Cerebellar cortex (tissue), 1 donor: ENCODE results near the gene GRK1.
A peak's percentile ranks its signal among the peaks of the same experiment; 100 is the strongest.
"Not testable (repeated sequence)": the region's sequence is repeated elsewhere in the genome, so short reads cannot be mapped to it uniquely, and the experiment has no call there.

Experiments
- DNase-seq: peaks from one replicate; pipeline ENCODE4 v3.0.0-alpha.2; 2015; ENCODE audit warnings: low spot score

GRK1 gene

GRCh38 chr13:113665597-113666328 lies 1.3 kb upstream of the GRK1 start:
- DNase-seq, result no peak

DNA sequence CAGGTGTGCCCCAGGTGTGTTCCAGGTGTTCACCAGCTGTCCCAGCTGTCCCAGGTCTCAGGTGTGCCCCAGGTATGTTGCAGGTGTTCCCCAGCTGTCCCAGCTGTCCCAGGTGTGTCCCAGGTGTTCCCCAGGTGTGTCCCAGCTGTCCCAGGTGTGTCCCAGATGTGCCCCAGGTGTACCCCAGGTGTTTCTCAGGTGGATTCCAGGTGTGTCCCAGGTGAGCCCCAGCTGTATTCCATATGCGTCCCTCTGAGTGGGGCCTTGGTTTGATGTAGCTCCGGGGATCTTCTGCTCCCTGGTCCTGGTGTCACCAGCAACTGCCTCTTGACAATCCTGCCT lies 719 bp upstream of the GRK1 start:
- DNase-seq, result no peak

- no peak for DNase-seq
Observed at GRCh38 chr13:113667771-113668490, 912 bp downstream of the GRK1 start.

- no peak for DNase-seq
Observed at GRCh38 chr13:113668491-113668971, 1.5 kb downstream of the GRK1 start.

GRCh38 chr13:113669231-113669754 lies 2.3 kb downstream of the GRK1 start:
- DNase-seq, result no peak

- DNase-seq, result no peak
Observed at GRCh38 chr13:113669755-113670341, 2.8 kb downstream of the GRK1 start.

GRCh38 chr13:113670541-113670940 lies 3.5 kb downstream of the GRK1 start:
- DNase-seq, result no peak

GRCh38 chr13:113671066-113672001 lies 4.3 kb downstream of the GRK1 start:
- no peak for DNase-seq

GRCh38 chr13:113672002-113672651 lies 5.1 kb downstream of the GRK1 start:
- DNase-seq, result no peak

DNA sequence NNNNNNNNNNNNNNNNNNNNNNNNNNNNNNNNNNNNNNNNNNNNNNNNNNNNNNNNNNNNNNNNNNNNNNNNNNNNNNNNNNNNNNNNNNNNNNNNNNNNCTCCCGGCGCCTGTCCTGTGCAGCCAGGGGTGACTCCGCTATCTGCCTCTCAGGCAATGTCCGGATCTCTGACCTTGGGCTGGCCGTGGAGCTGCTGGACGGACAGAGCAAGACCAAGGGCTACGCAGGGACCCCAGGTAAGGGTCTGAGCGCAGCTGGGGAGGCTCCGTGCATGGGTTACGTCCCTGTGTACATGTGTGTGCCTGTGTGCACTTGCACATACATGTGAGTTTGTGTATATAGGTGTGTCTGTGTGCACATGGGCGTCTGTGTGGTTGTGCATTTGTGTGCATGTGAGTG lies 55.9 kb downstream of the GRK1 start:
- no peak for DNase-seq

- no peak for DNase-seq
Observed at GRCh38 chr13:113723410-113724015, 56.5 kb downstream of the GRK1 start.

DNA sequence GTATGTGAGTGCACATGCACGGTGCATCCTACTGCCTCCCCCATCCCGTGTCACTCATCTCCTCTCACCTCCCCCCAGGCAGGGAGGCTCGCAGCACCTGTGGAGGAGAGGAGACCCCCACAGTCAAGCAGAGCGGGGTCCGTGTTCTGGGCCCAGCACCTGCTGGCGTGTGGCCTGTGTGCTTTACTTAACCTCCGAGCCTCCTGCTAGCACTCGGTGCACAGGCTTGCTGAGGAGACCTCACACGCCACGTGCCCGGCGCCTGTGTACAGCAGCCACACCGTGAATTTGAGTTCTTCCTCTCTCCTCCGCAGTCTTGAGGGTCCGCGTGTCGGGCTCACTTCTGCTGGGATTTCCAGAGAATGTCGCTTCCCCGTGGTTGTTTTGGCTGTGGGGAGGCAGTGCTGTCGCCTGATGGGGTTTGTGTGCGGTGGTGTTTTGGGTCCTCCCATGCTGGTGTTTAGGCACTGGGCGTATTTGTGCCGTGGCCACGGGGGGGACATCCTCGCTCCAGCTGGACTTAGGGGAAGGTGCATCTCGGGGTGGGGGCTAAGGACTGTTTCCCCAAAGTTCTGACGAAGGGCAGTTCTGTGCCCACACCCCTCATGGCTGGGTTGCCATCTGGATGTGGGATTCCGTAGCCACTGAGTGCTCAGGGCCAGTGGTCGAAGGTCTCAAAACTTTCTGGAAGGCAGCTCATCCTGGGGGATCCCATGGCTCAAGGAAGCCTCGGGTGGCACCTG lies 57.2 kb downstream of the GRK1 start:
- no peak for DNase-seq

DNA sequence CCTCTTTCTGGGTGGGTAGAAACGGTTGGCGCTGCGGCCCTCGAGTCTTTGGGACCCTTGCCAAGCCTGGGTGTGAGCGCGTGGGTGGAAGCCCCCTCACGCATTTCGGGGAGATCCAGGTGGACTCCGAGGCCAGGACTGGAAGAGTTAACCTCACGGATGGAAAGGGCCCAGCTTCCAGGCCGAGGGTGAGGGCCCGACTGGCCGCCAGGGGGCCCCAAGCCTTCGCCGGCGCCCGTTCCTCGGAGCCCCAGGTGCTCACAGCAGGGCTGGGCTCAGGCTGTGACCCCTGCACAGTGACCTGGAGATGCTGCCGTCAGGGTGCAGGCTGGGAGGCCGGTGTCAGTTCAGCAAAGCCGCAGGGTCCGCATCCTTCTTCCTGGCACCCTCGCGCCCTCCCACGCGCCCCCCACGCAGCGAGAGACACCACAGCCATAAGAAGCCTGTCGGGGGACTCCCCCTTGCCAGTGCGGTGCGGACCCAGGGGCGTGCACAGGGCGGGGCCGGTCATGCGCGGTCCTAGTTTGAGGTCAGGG lies 57.8 kb downstream of the GRK1 start:
- peak; percentile 72 for DNase-seq

- not testable (repeated sequence) for DNase-seq
Observed at GRCh38 chr13:113725329-113726105, 58.5 kb downstream of the GRK1 start.

DNA sequence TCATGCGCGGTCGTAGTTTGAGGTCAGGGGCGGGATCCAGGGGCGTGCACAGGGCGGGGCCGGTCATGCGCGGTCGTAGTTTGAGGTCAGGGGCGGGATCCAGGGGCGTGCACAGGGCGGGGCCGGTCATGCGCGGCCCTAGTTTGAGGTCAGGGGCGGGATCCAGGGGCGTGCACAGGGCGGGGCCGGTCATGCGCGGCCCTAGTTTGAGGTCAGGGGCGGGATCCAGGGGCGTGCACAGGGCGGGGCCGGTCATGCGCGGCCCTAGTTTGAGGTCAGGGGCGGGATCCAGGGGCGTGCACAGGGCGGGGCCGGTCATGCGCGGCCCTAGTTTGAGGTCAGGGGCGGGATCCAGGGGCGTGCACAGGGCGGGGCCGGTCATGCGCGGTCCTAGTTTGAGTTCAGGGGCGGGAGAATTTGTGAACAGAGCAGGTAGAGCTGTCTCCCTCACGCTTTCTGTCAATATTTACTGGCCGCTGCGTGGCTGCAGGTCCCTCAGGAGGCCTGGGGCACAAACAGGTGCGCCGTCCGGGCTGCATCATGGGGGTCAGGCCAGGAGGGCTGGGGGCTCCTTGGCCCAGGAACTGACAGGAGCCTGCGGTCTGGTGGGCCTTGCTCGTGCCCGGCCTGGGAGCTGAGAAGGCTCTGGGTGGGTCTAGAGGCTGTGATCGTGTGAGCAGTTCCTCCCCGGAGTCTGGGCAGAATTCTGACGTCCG lies 59.2 kb downstream of the GRK1 start:
- peak; percentile 47 for DNase-seq

DNA sequence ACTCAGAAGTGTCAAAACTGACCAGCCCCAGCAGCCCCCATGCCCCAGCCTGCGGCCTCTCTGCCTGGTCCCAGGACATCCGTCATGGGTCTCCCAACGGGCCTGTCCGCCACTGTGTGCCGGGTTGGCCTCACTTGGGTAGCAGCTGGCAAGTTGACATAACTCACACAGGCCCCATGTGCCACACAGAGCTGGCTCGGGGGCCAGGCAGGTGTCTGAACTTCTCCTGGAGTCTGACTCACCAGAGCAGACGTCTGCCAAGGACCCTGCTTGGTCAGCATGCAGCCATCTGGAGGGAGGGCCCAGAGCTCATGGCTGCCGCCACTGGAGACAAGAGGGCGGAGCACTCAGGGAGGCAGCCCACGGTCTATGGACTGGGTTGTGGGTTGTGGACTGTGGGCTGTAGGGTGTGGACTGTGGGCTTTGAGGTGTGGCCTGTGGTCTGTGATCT lies 60.0 kb downstream of the GRK1 start:
- no peak for DNase-seq

GRCh38 chr13:113728571-113729054 lies 61.6 kb downstream of the GRK1 start:
- no peak for DNase-seq
